Retina (tissue), 1 donor: ENCODE results near the gene KIFC3.

ENCODE experiments used
- DNase-seq: peaks from one replicate; pipeline ENCODE4 v3.0.0-alpha.2; 2016

Gene KIFC3

GRCh38 chr16:57709663-57710062 is 92.6 kb downstream of the KIFC3 start:
- DNase-seq = no peak
